DMS153 (cell line): ENCODE data around the gene OR8K5.
"Not testable (repeated sequence)": the region's sequence is repeated elsewhere in the genome, so short reads cannot be mapped to it uniquely, and the experiment has no call there.

Source experiments
- DNase-seq: peaks from one replicate; lab custom pipeline; 2025; lab: John Stamatoyannopoulos, UW

The OR8K5 gene, protein sequence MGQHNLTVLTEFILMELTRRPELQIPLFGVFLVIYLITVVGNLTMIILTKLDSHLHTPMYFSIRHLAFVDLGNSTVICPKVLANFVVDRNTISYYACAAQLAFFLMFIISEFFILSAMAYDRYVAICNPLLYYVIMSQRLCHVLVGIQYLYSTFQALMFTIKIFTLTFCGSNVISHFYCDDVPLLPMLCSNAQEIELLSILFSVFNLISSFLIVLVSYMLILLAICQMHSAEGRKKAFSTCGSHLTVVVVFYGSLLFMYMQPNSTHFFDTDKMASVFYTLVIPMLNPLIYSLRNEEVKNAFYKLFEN

DNA sequence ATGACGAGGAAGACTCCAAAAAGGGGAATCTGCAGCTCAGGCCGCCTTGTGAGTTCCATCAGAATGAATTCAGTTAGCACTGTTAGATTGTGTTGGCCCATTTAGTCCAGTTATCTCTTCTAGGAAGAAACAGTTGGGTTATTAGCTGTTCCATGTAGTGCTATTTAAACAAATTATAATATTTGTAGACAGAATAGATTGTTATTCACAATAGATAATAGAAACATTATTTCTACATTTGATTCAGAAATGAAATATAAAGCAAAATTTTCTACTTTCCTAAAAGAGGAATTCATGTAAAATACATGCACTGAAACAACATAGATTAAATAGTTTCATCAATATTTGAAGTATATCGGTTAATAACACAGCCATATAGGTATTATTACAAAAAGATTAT lies at the start of gene OR8K5:
OR8K5 (minus strand) TSS at position 101 of the 400 bp plus-strand sequence; CDS start at position 101, 0 bp downstream.
- no peak for DNase-seq

DNA sequence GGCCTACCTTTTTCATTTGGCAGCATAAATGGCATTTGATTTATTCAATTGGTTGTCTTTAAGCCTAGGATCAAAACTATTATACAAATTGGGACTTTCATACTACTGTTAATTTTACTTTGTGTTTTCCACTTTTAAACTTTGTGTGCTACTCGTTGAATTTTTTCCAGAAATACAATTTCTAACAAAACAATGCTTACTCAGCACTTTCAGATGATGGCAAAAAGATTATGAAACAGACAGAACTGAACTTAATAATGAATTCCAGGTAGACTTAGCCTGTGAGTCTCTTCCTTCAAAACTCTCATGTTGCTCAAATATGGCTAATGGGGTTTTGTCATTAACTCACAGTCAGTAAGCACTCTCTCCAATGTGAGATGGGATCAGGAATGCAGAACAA lies 47.7 kb upstream of the OR8K5 start:
- no peak for DNase-seq

DNA sequence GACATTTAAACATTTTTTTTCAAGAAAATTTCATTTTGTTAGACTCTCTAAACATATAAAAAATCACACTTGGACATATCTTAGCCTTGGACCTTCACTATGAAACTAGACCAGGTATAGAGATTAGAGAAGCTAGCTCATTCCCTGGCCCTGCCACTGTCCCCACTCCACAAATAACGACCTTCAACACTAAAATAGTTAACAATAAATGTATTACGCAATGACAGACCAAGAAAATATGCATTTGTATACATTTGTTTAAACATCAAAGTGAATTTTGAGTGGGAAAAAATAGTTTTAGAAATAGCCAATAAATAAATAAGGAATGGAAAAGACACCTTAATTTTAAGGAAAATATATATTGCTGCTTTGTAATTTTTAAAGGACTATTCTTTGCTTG lies 37.2 kb upstream of the OR8K5 start:
- DNase-seq, result no peak

DNA sequence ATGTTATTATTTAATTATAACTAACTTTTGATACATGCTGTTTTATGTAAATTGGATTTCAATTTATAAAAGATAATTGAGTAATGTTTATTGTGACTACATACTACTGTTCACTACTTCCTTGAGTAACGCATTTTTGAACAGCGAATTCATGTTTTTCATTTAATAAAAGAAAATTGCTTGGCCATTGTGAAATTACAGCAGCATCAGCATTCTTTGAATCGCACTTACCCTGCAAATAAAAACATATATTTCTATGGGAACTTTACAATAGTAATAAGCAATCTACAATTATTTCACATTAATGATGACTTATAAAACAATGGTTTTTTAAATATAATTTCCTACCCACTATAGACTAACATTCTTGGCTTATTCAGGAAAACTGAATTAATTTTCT lies 36.6 kb upstream of the OR8K5 start:
- DNase-seq, result no peak

DNA sequence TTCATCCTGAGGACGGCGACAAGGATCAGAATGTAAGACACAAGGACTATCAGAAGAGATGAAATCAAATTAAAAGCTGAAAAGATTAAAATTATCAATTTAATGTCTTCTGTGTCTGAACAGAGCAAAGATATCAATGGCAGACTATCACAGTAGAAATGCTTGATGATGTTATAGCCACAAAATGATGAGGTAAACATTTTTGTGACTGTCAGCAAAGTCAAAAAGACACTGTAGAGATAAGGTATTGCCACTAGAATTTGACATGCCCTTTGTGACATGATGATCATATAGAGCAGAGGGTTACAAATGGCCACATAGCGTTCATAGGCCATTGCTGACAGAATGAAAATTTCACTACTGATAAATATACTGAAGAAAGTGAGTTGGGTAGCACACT lies 28.5 kb upstream of the OR8K5 start:
- no peak for DNase-seq

DNA sequence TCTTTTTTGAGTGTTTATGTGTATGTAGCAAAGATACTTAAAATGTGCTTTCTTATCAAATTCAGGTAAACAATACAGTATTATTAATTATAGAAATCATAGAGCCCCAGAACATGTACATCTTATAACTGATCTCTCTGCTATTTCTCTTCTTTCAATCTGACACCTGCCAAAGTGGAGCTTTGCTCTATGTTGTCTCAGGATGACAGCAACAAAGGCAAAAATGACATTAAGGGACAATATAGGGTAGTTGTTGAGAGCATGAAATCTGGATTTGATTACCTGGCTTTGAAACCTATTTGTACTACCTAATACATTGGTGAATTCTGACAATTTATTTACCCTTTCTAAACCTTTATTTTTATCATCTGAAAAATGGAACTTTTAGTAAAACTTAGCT lies 23.3 kb upstream of the OR8K5 start:
- no peak for DNase-seq

DNA sequence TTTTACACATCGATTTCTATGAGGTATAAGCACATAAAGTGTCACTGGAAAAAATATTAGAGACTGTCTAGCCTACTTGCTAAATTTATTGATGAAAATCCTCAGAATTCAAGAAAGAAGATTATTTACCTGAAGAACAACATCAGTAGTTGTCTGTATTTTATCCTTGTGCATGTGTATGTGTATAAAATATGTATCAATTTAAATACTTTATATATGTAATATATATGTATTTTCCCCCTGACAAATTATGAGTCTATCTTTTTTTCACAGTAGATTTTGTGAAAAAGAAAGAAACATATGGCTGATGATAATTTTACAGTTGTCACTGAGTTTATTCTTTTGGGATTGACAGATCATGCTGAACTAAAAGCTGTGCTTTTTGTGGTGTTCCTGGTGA lies 16.2 kb upstream of the OR8K5 start, which contains the start of gene OR5J2:
OR5J2 (plus strand) TSS at position 301 of the 400 bp plus-strand sequence; CDS start at position 301, 0 bp downstream.
- DNase-seq, result no peak

DNA sequence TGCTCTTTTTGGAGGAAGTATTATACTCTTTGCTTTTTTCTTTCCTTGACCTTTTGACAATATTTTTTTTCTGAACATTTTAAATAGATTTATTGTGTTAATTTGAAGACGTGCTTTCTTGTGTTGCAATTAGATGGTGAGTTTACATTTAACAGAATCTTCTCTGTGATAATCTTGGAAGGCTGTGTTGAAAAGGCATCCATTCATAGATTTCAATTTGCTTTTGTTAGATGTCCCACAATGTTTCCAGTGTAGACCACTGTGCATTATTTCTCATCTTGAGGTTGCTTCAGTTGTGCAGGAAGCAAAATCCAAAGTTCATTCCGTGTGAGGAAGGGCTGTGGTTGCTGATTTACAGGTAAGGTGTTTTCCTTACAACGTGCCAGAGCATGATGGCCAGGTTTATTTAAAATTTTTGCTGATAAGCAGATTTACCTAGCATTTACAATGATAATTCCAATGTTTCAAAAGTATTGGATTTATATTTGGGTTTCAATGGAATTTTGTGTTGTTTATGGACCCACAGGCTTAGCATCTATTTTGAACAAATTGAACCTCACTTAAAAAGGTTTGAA lies 12.2 kb upstream of the OR8K5 start:
- DNase-seq, result no peak

DNA sequence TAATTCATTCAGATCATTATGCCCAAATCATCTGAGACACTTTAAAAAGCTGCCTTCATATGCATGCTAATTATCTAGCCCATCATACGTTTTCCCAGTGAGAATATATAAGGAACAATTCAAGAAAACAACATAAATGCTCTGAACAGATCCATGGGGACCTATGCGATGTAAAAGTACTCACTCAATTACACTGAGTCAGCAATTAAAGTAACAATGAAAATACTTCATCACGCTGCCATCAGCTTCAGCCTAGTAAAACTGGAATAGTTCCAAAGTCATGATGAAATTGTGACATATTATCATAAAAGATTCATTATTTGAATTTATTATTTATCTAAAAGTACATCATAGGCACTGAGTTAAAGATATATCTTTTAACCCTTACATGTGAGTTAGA lies 3.7 kb upstream of the OR8K5 start:
- DNase-seq, result no peak

DNA sequence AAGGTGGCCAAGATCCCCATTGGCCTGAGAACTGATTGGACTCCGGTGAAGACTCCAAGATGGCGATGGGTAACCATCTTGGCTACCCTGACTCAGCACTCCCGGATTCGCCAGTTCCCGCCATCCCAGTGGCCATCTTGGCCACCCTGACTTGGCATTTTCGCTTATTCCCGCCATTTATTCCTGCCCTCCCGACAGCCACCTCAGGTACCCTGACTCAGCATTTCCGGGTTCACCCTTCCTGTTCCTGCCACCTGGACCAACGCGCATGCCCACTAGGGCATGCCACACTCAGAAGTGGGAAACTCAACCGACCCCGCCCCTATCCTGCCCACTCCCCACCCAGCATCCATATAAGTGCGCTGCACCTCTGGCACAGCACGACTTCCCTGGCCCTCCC lies 7.8 kb downstream of the OR8K5 start:
- no peak for DNase-seq

DNA sequence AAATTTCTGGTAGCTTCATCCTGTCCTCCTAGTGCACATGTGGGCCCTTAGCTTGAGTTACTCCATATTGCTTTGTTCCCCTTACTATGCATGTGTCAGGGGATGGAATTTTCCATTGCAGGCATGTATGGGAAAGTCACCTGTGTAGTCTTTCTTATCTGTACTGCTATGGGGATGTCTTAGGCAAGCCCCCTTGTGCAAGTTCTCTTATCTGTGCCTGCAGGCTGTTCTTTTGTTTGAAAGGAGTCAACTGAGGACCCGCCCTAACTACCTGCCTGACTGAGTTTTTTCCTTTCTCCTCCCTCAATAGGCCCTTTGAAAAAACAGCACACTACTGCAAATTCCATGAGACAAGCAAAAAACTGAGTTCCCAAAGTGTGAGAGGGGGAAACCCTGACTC lies 8.7 kb downstream of the OR8K5 start:
- no peak for DNase-seq

DNA sequence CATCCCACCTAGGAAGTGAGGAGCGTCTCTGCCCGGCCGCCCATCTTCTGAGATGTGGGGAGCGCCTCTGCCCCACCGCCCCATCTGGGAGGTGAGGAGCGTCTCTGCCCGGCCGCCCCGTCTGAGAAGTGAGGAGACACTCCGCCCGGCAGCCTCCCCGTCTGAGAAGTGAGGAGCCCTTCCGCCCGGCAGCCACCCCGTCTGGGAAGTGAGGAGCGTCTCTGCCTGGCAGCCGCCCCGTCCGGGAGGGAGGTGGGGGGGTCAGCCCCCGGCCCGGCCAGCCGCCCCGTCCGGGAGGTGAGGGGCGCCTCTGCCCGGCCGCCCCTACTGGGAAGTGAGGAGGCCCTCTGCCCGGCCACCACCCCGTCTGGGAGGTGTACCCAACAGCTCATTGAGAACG lies 16.4 kb downstream of the OR8K5 start:
- not testable (repeated sequence) for DNase-seq

DNA sequence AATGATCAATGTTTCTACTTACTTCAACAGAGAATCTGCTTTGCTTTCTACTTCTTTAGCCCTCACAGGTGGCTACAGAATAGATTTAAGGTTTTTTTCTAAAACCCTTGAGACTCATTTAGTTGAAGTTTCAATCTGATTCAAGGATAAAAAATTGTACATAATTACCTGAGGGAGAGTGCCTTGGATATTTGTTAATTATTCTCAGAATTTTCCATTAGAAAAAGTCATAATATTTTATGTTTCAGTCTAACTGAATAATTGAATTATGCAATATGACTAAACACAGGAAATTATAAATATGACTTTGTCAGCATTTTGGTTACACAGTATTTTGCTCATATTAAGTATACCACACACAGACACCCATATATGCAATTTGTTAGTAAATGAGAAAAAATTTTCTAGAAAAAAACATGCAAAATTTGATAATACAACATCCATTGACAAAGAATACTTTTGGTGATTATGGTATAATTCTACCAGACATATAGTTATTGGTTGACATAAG lies 19.9 kb downstream of the OR8K5 start, which contains the start of gene OR8J3:
OR8J3 (minus strand) TSS at position 51 of the 511 bp plus-strand sequence. CDS start 2,483 bp downstream, outside the sequence.
- DNase-seq, result no peak

DNA sequence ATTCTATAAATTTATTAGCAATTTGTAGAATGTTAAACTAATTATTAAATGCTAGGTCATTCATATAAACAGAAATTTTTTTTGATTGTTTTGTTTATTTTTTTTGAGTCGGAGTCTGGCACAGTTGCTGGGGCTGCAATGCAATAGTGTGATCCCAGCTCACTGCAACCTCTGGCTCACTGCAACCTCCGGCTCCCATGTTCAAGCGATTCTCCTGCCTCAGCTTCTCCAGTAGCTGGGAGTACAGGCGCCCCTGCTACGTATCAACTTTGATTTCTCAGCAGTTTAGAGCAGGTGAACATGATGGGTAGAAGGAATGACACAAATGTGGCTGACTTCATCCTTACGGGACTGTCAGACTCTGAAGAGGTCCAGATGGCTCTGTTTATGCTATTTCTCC lies 38.0 kb downstream of the OR8K5 start, which contains the start of gene OR8H3:
OR8H3 (plus strand) TSS at position 301 of the 400 bp plus-strand sequence; CDS start at position 301, 0 bp downstream.
- DNase-seq, result no peak
